Large intestine (tissue), 3 donors: ENCODE data around the gene EYA2. TPM values are rescaled to one million over a fixed set of nuclear protein-coding genes. Genes with fewer than 3 reads are reported as not detected.
"Not testable (repeated sequence)": the region's sequence is repeated elsewhere in the genome, so short reads cannot be mapped to it uniquely, and the experiment has no call there.

Source experiments
- DNase-seq, 2 donors: peaks; one replicate each; pipeline versions ENCODE4 v3.0.0 to v3.0.0-alpha.2; 2013
- H3K27ac ChIP-seq: one replicate; pipeline ENCODE4 v1.5.1; 2013; ENCODE audit warnings: low read length
- H3K27me3 ChIP-seq: 2 replicates; pipeline ENCODE4 v1.6.1; 2013; ENCODE audit warnings: low read length; ENCODE audit not compliant: control insufficient read depth, insufficient read depth
- H3K36me3 ChIP-seq: 2 replicates; pipeline ENCODE4 v1.6.1; 2013; ENCODE audit warnings: low read length; ENCODE audit not compliant: control insufficient read depth, insufficient read depth
- H3K4me1 ChIP-seq: one replicate; pipeline ENCODE4 v1.6.1; 2013; ENCODE audit warnings: low read length; ENCODE audit not compliant: control insufficient read depth, insufficient read depth
- H3K4me3 ChIP-seq: one replicate; pipeline ENCODE4 v1.5.1; 2013; ENCODE audit warnings: low read length
- H3K9me3 ChIP-seq: one replicate; pipeline ENCODE4 v1.6.1; 2013; ENCODE audit warnings: mild to moderate bottlenecking, low read depth, low read length, moderate library complexity; ENCODE audit not compliant: control insufficient read depth
- WGBS: methylation state at CpG from one replicate; pipeline ENCODE4 v1.1.5; 2013; ENCODE audit warnings: low lambda C conversion rate; ENCODE audit not compliant: insufficient coverage; 5-methylcytosine and 5-hydroxymethylcytosine counted together
- polyA plus RNA-seq: library from polyadenylated mRNA; unstranded; fragments of 120-200 nt; gene quantifications from one replicate; pipeline ENCODE4 v1.2.1, GENCODE V29; 2013

EYA2 gene
- polyA plus RNA-seq, 1 donor, result 0.72 TPM

- peaks cover 26% of the 10 kb centered on the region for H3K27me3 ChIP-seq
- H3K4me1 ChIP-seq, result no peaks in the 10 kb centered on the region
- DNase-seq, result no peak
- H3K36me3 ChIP-seq, result no peaks in the 10 kb centered on the region
- no peak overlapping the region for H3K27ac ChIP-seq
- no peaks in the 10 kb centered on the region for H3K9me3 ChIP-seq
- 100% methylated on average over 1 of the region's 5 CpGs for WGBS
- H3K4me3 ChIP-seq, result no peak overlapping the region
Observed at GRCh38 chr20:46905364-46906125, 10.9 kb downstream of the EYA2 start.

- WGBS, result no CpG with 5 or more reads among the region's 5 CpGs
Observed at GRCh38 chr20:46913329-46914044, 18.8 kb downstream of the EYA2 start.

GRCh38 chr20:46914789-46915379, 20.2 kb downstream of the EYA2 start:
- no peaks in the 10 kb centered on the region for H3K27me3 ChIP-seq
- no peak overlapping the region for H3K4me3 ChIP-seq
- DNase-seq, result no peak
- 80% methylated on average over 1 of the region's 15 CpGs for WGBS
- no peaks in the 10 kb centered on the region for H3K9me3 ChIP-seq
- H3K27ac ChIP-seq, result no peak overlapping the region
- H3K4me1 ChIP-seq, result no peaks in the 10 kb centered on the region
- H3K36me3 ChIP-seq, result no peaks in the 10 kb centered on the region

More at GRCh38 chr20:46913329-46914044, 18.8 kb downstream of the EYA2 start:
- H3K27ac ChIP-seq, result no peak overlapping the region
- peaks cover 2% of the 10 kb centered on the region for H3K27me3 ChIP-seq
- H3K9me3 ChIP-seq, result no peaks in the 10 kb centered on the region
- no peaks in the 10 kb centered on the region for H3K4me1 ChIP-seq
- no peaks in the 10 kb centered on the region for H3K36me3 ChIP-seq
- no peak for DNase-seq
- no peak overlapping the region for H3K4me3 ChIP-seq

- 82% methylated on average over 4 of the region's 8 CpGs for WGBS
- H3K27ac ChIP-seq, result no peak overlapping the region
- DNase-seq, result no peak
- H3K9me3 ChIP-seq, result no peaks in the 10 kb centered on the region
- H3K36me3 ChIP-seq, result no peaks in the 10 kb centered on the region
- no peaks in the 10 kb centered on the region for H3K4me1 ChIP-seq
- no peaks in the 10 kb centered on the region for H3K27me3 ChIP-seq
- no peak overlapping the region for H3K4me3 ChIP-seq
Observed at GRCh38 chr20:46915575-46916257, 21.1 kb downstream of the EYA2 start.

- no peaks in the 10 kb centered on the region for H3K9me3 ChIP-seq
- no peak overlapping the region for H3K4me3 ChIP-seq
- no peaks in the 10 kb centered on the region for H3K4me1 ChIP-seq
- no peak overlapping the region for H3K27ac ChIP-seq
- no peak for DNase-seq
- no peaks in the 10 kb centered on the region for H3K27me3 ChIP-seq
- WGBS, result 67% methylated on average over 1 of the region's 1 CpG
- no peaks in the 10 kb centered on the region for H3K36me3 ChIP-seq
Observed at GRCh38 chr20:46916258-46916603, 21.6 kb downstream of the EYA2 start.

- whole genome bisulfite sequencing, result 86% methylated on average over 1 of the region's 7 CpGs
- no peak overlapping the region for H3K4me3 ChIP-seq
- H3K9me3 ChIP-seq, result no peaks in the 10 kb centered on the region
- H3K27ac ChIP-seq, result no peak overlapping the region
- no peaks in the 10 kb centered on the region for H3K27me3 ChIP-seq
- DNase-seq, result no peak
- H3K36me3 ChIP-seq, result no peaks in the 10 kb centered on the region
- no peaks in the 10 kb centered on the region for H3K4me1 ChIP-seq
Observed at GRCh38 chr20:46917155-46917554, 22.5 kb downstream of the EYA2 start.

GRCh38 chr20:46920114-46920513, 25.5 kb downstream of the EYA2 start:
- Histone ChIP-seq H3K36me3 (no peaks in the 10 kb centered on the region), H3K4me3 (no peak overlapping the region), H3K27ac (no peak overlapping the region), H3K27me3 (no peaks in the 10 kb centered on the region), H3K9me3 (no peaks in the 10 kb centered on the region), H3K4me1 (no peaks in the 10 kb centered on the region)
- DNase-seq, result no peak
- WGBS, result 31% methylated on average over 6 of the region's 6 CpGs

GRCh38 chr20:46922841-46923240, 28.2 kb downstream of the EYA2 start:
- not testable (repeated sequence) for H3K4me1 ChIP-seq, H3K9me3 ChIP-seq, H3K27me3 ChIP-seq, H3K36me3 ChIP-seq, H3K4me3 ChIP-seq, DNase-seq, H3K27ac ChIP-seq
- 100% methylated on average over 1 of the region's 9 CpGs for whole genome bisulfite sequencing

- H3K9me3 ChIP-seq, result no peaks in the 10 kb centered on the region
- WGBS, result 74% methylated on average over 3 of the region's 4 CpGs
- H3K27ac ChIP-seq, result no peak overlapping the region
- DNase-seq, result no peak
- H3K27me3 ChIP-seq, result peaks cover 4% of the 10 kb centered on the region
- H3K4me1 ChIP-seq, result no peaks in the 10 kb centered on the region
- no peak overlapping the region for H3K4me3 ChIP-seq
- H3K36me3 ChIP-seq, result no peaks in the 10 kb centered on the region
Observed at GRCh38 chr20:46923550-46923949, 28.9 kb downstream of the EYA2 start.

GRCh38 chr20:46928580-46929132, 34.0 kb downstream of the EYA2 start:
- Histone ChIP-seq H3K27me3 (peaks cover 15% of the 10 kb centered on the region), H3K4me3 (no peak overlapping the region), H3K9me3 (no peaks in the 10 kb centered on the region), H3K27ac (no peak overlapping the region), H3K36me3 (no peaks in the 10 kb centered on the region), H3K4me1 (no peaks in the 10 kb centered on the region)
- no peak for DNase-seq
- WGBS, result 50% methylated on average over 1 of the region's 12 CpGs
